Vagina (tissue), 2 donors: ENCODE data around the gene FXR1.

Experiments
- CTCF ChIP-seq, 3 experiments: fragments of 450-650 bp in 2 of 3; fragments of 200-600 bp in 1 of 3; sonication (generic) in 1 of 3; IDR thresholded peaks; one replicate each; pipeline ENCODE4 v1.5.1; 2017 to 2019; ENCODE audit warnings: antibody characterized with exemption in 3 of 3, mild to moderate bottlenecking in 2 of 3, moderate library complexity in 2 of 3
- POLR2A ChIP-seq, 2 donors: fragments of 450-650 bp; IDR thresholded peaks; one replicate each; pipeline ENCODE4 v1.6.1; 2017; ENCODE audit warnings: antibody characterized with exemption in 2 of 2, mild to moderate bottlenecking in 2 of 2, moderate library complexity in 2 of 2

GRCh38 chr3:180979961-180980360, 67.5 kb downstream of the FXR1 start:
- no peak for TF ChIP-seq CTCF (IDR thresholded peaks at IDR 0.05)
- no peak for TF ChIP-seq POLR2A (IDR thresholded peaks at IDR 0.05)
